K562 (cell line): ENCODE measurements around the gene CREB3L4. TPM values are rescaled to one million over a fixed set of nuclear protein-coding genes. Genes with fewer than 3 reads are reported as not detected.

ENCODE experiments used
- CHD4 ChIP-seq: fragments of 200-600 bp; sonication (generic); IDR thresholded peaks from 3 replicates; pipeline ENCODE4 v1.6.1; 2012; ENCODE audit warnings: low read depth, mild to moderate bottlenecking, mixed read lengths, low read length, inconsistent platforms; ENCODE audit not compliant: insufficient read depth, insufficient replicate concordance, poor library complexity, severe bottlenecking
- NONO ChIP-seq, 2 experiments: fragments of 200-400 bp in 1 of 2; fragments of 450-650 bp in 1 of 2; formaldehyde crosslinking in 1 of 2; IDR thresholded peaks; 2 replicates each; pipeline ENCODE4 v1.6.1; 2017; ENCODE audit warnings: low read depth in 2 of 2, mild to moderate bottlenecking in 2 of 2, moderate library complexity in 2 of 2, low read length in 1 of 2
- RBM22 ChIP-seq: fragments of 200-400 bp; formaldehyde crosslinking; IDR thresholded peaks from 2 replicates; pipeline ENCODE4 v1.6.1; 2018; ENCODE audit warnings: low read length, low read depth; ENCODE audit not compliant: poor library complexity, severe bottlenecking
- RUNX1 ChIP-seq: sonication (generic); IDR thresholded peaks from 2 replicates; pipeline ENCODE4 v1.6.1; 2016; ENCODE audit warnings: antibody characterized with exemption, low read depth
- TCF7 ChIP-seq: sonication (generic); IDR thresholded peaks from 2 replicates; pipeline ENCODE4 v1.6.1; 2016; ENCODE audit warnings: antibody characterized with exemption, borderline replicate concordance
- YY1 ChIP-seq, 3 experiments: IDR thresholded peaks; 2 replicates each; pipeline ENCODE4 v1.6.1; 2011; ENCODE audit warnings: low read length in 2 of 3, mild to moderate bottlenecking in 2 of 3, moderate library complexity in 2 of 3, borderline replicate concordance in 1 of 3, control low read depth in 1 of 3, low read depth in 1 of 3; ENCODE audit not compliant: insufficient read depth in 3 of 3, insufficient replicate concordance in 2 of 3, control insufficient read depth in 1 of 3, insufficient read length in 1 of 3; ENCODE audit errors: extremely low read depth in 1 of 3
- ZBTB7A ChIP-seq: IDR thresholded peaks from 2 replicates; pipeline ENCODE4 v1.6.1; 2011; ENCODE audit warnings: low read depth, mild to moderate bottlenecking, low read length, moderate library complexity, borderline replicate concordance; ENCODE audit not compliant: control insufficient read depth
- ZNF830 ChIP-seq: fragments of 250-450 bp; sonication (Bioruptor Pico); IDR thresholded peaks from 2 replicates; pipeline ENCODE4 v1.5.0; 2021; ENCODE audit warnings: mild to moderate bottlenecking
- polyA plus RNA-seq, 8 experiments: library from polyadenylated mRNA; depleted of rRNA in 4 of 8; stranded (reverse) in 5 of 8; unstranded in 3 of 8; fragments of >200 nt; fragmentation: Nextera tagmentation in 2 of 8; fragmentation: Illumina TruSeq in 1 of 8; extraction: Ambion mirVana in 2 of 8; extraction: Trizol in 1 of 8; gene quantifications; 2 replicates each; pipeline versions ENCODE4 v1.2.1 to v1.2.3, GENCODE V29; 2011 to 2014; ENCODE audit warnings: inconsistent platforms in 1 of 8, missing spikeins in 1 of 8
- total RNA-seq, 7 experiments: library from RNA; depleted of rRNA in 6 of 7; stranded (reverse); fragments of >200 nt in 6 of 7; fragmentation: Illumina TruSeq in 2 of 7; extraction: Trizol in 2 of 7; gene quantifications; 2 replicates each; pipeline versions ENCODE4 v1.2.1 to v1.2.3, GENCODE V29; 2011 to 2021; ENCODE audit warnings: low replicate concordance in 1 of 7
- TF ChIP-seq, protein P1 (sequence below): fragments of 250-450 bp; sonication (Bioruptor Pico); IDR thresholded peaks from 2 replicates; pipeline ENCODE4 v1.5.0; 2020; ENCODE audit warnings: mild to moderate bottlenecking, borderline replicate concordance
- TF ChIP-seq, protein P2 (sequence below): conservative IDR thresholded peaks from 2 replicates; pipeline ENCODE4 v1.6.1; 2011; ENCODE audit warnings: low read depth, mild to moderate bottlenecking, low read length; ENCODE audit not compliant: control insufficient read depth
- TF ChIP-seq, protein P3 (sequence below), 2 experiments: fragments of 450-650 bp; conservative IDR thresholded peaks; 2 replicates each; pipeline ENCODE4 v1.6.1; 2017; ENCODE audit warnings: mild to moderate bottlenecking in 2 of 2, moderate library complexity in 2 of 2
- TF ChIP-seq, protein P4 (sequence below): IDR thresholded peaks from 2 replicates; pipeline ENCODE4 v1.6.1; 2011; ENCODE audit warnings: borderline replicate concordance, low read depth, mild to moderate bottlenecking, moderate library complexity, low read length; ENCODE audit not compliant: insufficient read depth, poor library complexity, severe bottlenecking
- TF ChIP-seq, protein P5 (sequence below), 3 experiments: fragments of 200-800 bp in 1 of 3; sonication (Bioruptor generic) in 1 of 3; sonication (generic) in 1 of 3; formaldehyde crosslinking in 1 of 3; IDR thresholded peaks; 2 replicates each; pipeline versions ENCODE4 v1.6.1 to v1.8.0; 2016 to 2022; ENCODE audit warnings: mild to moderate bottlenecking in 2 of 3, missing compliant biosample characterization in 2 of 3, missing genetic modification characterization in 2 of 3, missing genetic modification reagents in 1 of 3

CREB3L4 gene
- total and polyA plus RNA-seq, 9 of the 15 experiments (the other 6 are each of a cell fraction or from before 2014, with no cell fraction given) = 9.9 to 18.6 (median 13.9) TPM

DNA sequence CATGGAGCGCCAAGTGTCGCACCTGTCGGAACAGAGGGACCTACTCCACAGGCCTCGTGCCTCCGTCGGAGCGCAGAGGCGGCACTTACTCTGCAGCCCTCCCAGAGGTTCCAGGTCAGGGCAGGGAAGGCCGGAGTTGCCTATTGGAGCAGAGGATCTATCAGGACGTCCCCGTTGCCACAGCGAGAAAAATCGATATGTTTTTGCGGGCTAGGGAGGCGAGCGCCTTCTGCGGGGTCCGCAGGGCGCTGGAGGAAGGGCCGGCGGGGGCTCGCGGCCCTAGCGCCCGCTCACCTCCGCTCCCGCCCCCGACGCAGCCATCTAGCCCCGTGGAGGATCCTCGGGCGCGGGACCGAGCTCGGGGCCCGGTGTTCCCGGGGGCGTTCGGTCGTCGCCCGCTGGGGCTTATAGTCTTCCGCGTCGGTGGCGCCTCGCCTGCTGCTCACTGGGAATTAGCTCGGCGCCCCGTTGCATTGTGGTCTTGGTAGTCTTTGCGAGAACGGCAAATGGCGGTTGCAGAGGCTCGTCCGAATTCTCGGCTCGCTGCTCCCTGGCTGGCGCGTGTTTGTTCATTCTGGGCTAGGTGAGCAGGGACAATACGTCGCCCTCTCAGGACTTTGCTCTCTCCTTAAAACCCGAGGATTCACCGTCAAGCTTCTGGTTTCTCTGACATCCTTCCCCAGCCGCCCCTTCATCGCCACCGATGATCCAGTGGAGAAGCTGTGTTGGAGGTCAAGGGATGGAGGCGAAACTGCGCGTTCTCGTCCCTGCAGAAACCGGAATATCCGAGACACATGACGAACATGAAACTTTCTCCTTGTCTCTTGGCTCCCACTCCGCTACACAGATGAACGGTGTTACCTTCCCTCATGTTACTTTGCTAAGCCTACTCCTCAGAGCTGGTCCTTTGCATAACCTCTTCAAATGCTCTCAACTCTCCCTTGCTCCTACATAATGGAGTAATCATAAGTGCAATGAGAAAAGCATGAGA, 9.8 kb downstream of the CREB3L4 start, which contains the start of gene JTB (continued):
- TF ChIP-seq, protein P1, sequence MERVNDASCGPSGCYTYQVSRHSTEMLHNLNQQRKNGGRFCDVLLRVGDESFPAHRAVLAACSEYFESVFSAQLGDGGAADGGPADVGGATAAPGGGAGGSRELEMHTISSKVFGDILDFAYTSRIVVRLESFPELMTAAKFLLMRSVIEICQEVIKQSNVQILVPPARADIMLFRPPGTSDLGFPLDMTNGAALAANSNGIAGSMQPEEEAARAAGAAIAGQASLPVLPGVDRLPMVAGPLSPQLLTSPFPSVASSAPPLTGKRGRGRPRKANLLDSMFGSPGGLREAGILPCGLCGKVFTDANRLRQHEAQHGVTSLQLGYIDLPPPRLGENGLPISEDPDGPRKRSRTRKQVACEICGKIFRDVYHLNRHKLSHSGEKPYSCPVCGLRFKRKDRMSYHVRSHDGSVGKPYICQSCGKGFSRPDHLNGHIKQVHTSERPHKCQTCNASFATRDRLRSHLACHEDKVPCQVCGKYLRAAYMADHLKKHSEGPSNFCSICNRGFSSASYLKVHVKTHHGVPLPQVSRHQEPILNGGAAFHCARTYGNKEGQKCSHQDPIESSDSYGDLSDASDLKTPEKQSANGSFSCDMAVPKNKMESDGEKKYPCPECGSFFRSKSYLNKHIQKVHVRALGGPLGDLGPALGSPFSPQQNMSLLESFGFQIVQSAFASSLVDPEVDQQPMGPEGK (CRISPR knock-in tag) = no peak
- TF ChIP-seq, protein P2, sequence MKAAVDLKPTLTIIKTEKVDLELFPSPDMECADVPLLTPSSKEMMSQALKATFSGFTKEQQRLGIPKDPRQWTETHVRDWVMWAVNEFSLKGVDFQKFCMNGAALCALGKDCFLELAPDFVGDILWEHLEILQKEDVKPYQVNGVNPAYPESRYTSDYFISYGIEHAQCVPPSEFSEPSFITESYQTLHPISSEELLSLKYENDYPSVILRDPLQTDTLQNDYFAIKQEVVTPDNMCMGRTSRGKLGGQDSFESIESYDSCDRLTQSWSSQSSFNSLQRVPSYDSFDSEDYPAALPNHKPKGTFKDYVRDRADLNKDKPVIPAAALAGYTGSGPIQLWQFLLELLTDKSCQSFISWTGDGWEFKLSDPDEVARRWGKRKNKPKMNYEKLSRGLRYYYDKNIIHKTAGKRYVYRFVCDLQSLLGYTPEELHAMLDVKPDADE = peak; percentile 87
- TF ChIP-seq ZNF830 (CRISPR knock-in tag) (0 out of 2 replicates have a peak, but pooled peaks have one; percentile 24), ZBTB7A (peak; percentile 18; the same call in 1 of the 2 replicates), TCF7 (no peak), RUNX1 (no peak), CHD4 (no peak), RBM22 (no peak), NONO (IDR thresholded peaks at IDR 0.05; ENCODE audit: low read depth in 2 of 2, low read length in 1 of 2) (peak in 1 of 2 experiments; percentile 22; a peak in 1 of 4 replicates), YY1 (IDR thresholded peaks at IDR 0.05; ENCODE audit: borderline replicate concordance in 1 of 3, control insufficient read depth in 1 of 3, extremely low read depth in 1 of 3, insufficient read depth in 3 of 3, insufficient read length in 1 of 3, insufficient replicate concordance in 2 of 3, low read depth in 1 of 3, low read length in 2 of 3) (peak; percentile 71 to 97 (median 94))
- TF ChIP-seq, protein P3, sequence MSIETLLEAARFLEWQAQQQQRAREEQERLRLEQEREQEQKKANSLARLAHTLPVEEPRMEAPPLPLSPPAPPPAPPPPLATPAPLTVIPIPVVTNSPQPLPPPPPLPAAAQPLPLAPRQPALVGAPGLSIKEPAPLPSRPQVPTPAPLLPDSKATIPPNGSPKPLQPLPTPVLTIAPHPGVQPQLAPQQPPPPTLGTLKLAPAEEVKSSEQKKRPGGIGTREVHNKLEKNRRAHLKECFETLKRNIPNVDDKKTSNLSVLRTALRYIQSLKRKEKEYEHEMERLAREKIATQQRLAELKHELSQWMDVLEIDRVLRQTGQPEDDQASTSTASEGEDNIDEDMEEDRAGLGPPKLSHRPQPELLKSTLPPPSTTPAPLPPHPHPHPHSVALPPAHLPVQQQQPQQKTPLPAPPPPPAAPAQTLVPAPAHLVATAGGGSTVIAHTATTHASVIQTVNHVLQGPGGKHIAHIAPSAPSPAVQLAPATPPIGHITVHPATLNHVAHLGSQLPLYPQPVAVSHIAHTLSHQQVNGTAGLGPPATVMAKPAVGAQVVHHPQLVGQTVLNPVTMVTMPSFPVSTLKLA (conservative IDR thresholded peaks at IDR 0.05) = peak; percentile 4 to 67; a peak in 2 of 4 replicates
- TF ChIP-seq, protein P4, sequence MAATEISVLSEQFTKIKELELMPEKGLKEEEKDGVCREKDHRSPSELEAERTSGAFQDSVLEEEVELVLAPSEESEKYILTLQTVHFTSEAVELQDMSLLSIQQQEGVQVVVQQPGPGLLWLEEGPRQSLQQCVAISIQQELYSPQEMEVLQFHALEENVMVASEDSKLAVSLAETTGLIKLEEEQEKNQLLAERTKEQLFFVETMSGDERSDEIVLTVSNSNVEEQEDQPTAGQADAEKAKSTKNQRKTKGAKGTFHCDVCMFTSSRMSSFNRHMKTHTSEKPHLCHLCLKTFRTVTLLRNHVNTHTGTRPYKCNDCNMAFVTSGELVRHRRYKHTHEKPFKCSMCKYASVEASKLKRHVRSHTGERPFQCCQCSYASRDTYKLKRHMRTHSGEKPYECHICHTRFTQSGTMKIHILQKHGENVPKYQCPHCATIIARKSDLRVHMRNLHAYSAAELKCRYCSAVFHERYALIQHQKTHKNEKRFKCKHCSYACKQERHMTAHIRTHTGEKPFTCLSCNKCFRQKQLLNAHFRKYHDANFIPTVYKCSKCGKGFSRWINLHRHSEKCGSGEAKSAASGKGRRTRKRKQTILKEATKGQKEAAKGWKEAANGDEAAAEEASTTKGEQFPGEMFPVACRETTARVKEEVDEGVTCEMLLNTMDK = peak; percentile 13
- TF ChIP-seq, protein P5, sequence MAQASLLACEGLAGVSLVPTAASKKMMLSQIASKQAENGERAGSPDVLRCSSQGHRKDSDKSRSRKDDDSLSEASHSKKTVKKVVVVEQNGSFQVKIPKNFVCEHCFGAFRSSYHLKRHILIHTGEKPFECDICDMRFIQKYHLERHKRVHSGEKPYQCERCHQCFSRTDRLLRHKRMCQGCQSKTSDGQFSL (CRISPR knock-in tag; IDR thresholded peaks at IDR 0.05) = no peak
- TF ChIP-seq, protein P5 (tag; IDR thresholded peaks at IDR 0.05) = no peak
